GM12892 (cell line): ENCODE results near the gene KRT10.

Experiments
- POLR2A ChIP-seq: IDR thresholded peaks from 2 replicates; pipeline ENCODE4 v1.6.1; 2011; ENCODE audit warnings: low read depth, low read length, control low read depth
- POLR2AphosphoS5 ChIP-seq: IDR thresholded peaks from 2 replicates; pipeline ENCODE4 v1.6.1; 2011; ENCODE audit warnings: low read depth, low read length, control low read depth
- TAF1 ChIP-seq: IDR thresholded peaks from 2 replicates; pipeline ENCODE4 v1.6.1; 2011; ENCODE audit warnings: low read depth, mild to moderate bottlenecking, control low read depth, low read length, borderline replicate concordance

- TF ChIP-seq POLR2AphosphoS5, result no peak
- no peak for TF ChIP-seq POLR2A
- no peak for TF ChIP-seq TAF1
Measured at GRCh38 chr17:40810494-40810893, 11.9 kb downstream of the KRT10 start.
